PFSK-1 (cell line): Measurements from ENCODE around the gene GALNT18.

Source experiments
- FOXP2 ChIP-seq: optimal IDR thresholded peaks from 2 replicates; pipeline ENCODE3; 2011; ENCODE audit warnings: borderline replicate concordance, control low read depth, inconsistent platforms; ENCODE audit not compliant: insufficient read depth; ENCODE audit errors: extremely low read length, extremely low read depth
- POLR2AphosphoS5 ChIP-seq: IDR thresholded peaks from 2 replicates; pipeline ENCODE4 v1.6.1; 2012; ENCODE audit warnings: low read depth, mild to moderate bottlenecking, control low read depth, low read length, moderate library complexity
- REST ChIP-seq, 2 experiments: IDR thresholded peaks; 2 replicates each; pipeline versions ENCODE4 v1.6.1 to v1.8.0; 2011 to 2012; ENCODE audit warnings: low read depth in 2 of 2, low read length in 2 of 2, control low read depth in 1 of 2, inconsistent platforms in 1 of 2, mild to moderate bottlenecking in 1 of 2, moderate library complexity in 1 of 2; ENCODE audit not compliant: insufficient read depth in 1 of 2

GRCh38 chr11:11268706-11269105 lies 353.1 kb downstream of the GALNT18 start:
- TF ChIP-seq REST (IDR thresholded peaks at IDR 0.05; ENCODE audit: insufficient read depth in 1 of 2, low read depth in 2 of 2, low read length in 2 of 2) (no peak), FOXP2 (no peak), POLR2AphosphoS5 (no peak)
